ENCODE results near the gene MAEA.

DNA sequence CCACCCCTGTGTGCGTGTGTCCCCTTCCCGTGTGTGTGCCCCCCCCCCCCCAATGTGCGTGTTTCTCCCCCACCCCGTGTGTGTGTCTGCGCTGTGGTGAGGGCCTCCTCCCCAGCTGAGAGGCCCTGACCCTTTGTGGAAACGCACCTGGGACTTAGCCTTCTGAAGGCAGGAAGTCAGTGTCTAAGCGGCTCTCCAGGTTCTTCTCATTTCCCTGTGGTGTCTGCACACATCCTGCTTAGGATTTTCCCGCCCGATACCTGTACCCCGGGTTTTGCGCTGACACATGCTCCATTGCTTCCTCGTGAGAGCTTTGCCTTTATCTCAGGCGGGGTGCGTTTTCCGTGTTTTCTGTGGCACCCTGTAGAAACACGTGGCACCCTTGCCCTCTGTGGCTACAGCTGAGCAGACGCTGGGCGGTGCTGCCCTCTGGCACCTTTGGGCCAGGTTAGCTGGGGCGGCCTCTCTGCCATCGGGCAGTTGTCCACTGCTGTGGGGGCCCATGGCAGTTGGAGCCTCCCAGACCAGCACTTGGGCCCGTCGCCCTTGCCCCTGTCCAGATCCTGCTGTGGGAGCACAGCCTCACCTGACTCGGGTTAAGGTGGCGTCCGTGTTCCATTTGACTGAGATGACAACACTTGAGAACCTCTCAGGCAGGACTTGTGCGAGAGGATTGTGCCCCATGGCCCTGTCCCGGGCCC, 26.3 kb downstream of the MAEA start:
- TF ChIP-seq, protein P1, sequence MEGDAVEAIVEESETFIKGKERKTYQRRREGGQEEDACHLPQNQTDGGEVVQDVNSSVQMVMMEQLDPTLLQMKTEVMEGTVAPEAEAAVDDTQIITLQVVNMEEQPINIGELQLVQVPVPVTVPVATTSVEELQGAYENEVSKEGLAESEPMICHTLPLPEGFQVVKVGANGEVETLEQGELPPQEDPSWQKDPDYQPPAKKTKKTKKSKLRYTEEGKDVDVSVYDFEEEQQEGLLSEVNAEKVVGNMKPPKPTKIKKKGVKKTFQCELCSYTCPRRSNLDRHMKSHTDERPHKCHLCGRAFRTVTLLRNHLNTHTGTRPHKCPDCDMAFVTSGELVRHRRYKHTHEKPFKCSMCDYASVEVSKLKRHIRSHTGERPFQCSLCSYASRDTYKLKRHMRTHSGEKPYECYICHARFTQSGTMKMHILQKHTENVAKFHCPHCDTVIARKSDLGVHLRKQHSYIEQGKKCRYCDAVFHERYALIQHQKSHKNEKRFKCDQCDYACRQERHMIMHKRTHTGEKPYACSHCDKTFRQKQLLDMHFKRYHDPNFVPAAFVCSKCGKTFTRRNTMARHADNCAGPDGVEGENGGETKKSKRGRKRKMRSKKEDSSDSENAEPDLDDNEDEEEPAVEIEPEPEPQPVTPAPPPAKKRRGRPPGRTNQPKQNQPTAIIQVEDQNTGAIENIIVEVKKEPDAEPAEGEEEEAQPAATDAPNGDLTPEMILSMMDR (IDR thresholded peaks at IDR 0.05): no peak
- TF ChIP-seq POLR2A (IDR thresholded peaks at IDR 0.05): no peak
